ENCODE results near the gene C12orf75.

DNA sequence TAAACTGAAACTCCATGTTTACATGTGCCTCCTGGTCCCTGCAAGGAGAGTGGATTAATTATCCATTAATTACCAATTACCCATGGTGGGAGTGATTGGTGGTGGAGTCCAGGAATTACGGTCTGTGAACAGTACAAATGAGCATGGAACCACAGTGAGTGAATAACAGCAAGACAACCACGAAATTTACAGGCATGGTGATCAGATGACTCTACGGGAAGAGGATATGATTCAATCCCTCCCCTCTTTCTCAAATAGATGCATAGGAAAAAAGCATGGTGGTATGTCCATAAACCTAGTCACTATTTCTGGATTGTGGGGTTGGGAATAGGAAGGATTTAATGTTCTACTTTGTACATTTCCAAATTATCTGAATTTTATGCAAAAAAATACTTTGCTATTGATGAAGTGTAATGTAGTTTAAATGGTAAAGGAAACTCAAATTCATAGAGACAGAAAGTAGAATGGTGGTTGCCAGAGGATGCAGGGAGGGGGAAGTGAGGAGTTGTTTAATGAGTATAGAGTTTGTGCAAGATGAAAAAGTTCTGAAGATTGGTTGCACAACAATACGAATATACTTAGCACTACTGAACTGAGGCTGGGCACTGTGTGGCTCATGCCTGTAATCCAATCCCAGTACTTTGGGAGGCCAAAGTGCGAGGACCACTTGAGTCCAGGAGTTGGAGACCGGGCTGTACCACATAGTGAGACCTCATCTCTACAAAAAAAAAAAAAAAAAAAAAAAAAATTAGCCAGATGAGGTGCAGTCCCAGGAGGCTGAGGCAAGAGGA is 41.2 kb upstream of the C12orf75 start:
- no peak for TF ChIP-seq CTCF (IDR thresholded peaks at IDR 0.05)
- no peak for TF ChIP-seq POLR2A (IDR thresholded peaks at IDR 0.05)

Measured in adrenal gland (tissue), 5 donors.